Colon (tissue), 2 donors: ENCODE results near the gene CD1C.
"Not testable (repeated sequence)": the region's sequence is repeated elsewhere in the genome, so short reads cannot be mapped to it uniquely, and the experiment has no call there.

Source experiments
- FAIRE-seq: peaks from 2 replicates; lab custom pipeline; 2012; peaks lifted over from hg19 to GRCh38; lab: Jason Lieb, UNC
- donor health status: control.
- donor health status: control.

CD1C gene

DNA sequence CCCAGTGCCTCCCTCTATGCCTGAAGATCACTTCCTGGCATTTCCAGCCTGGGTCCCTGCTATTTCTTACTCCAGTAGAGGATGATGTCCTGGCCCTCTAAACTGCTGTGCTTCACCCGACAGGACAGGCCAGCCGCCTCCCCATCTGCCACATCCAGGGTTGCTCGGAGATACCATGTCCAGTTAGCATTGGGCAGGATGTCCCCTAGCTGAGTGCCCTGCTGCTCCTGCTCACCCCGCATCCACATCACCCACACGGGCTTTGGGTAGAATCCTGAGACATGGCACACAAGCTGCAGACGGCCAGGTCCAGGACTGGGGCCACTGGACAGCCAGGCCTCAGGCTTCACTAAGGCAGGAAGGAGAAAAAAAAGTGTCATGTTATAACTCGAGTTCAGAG lies 39.6 kb downstream of the CD1C start:
- FAIRE-seq = no peak

DNA sequence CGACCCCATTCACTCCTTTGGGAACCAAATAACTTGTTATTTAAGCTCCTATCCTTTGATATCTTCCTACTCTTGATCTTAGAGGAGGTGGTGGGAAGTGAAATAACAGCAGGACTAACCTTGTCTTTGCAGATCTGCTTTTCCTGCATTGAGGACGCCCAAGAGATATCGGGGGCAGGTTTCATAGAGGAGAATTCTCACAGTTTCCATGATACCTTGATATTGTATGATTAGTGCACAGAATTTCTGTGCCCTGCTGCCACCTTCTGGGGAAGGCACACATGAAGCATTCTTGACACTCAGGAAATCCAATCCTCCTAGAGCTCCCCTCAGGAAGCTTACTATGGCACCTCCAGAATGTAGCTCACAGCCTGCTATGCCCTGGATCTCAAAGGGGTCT lies 40.0 kb downstream of the CD1C start:
- no peak for FAIRE-seq

DNA sequence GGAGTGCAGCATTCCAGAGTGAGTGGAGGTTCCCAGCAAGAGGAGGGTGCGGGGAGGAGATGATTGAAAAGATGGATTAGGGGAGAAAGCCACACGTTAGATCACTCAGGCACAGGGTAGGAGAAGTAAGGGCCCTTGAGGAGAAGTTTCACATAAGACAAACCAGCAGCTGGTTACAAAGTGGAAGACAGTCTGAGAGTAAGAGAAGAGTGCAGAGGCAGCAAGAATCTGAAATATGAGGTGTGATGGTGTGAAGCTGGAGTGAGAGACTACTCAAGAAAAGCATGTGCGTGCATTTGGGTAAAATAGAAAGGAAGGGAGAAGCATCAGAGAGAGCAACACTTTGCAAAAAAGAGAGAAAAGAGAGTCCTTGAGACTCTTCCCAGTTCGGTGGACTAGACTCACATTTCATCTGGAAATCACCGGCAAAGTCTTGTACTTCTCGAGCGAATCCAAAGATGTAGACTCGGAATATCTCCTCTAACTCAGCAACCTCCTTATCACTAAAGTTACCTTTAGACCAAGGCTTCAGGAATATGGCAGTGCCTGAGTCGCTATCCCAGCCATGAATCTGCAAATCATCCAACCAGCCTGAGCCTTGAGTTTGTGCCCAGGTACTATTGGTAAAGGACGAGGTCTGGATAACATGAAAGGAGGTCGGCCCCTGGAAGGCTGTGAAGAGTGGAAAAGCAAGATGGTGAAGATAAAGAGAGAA lies 40.8 kb downstream of the CD1C start:
- FAIRE-seq = no peak

DNA sequence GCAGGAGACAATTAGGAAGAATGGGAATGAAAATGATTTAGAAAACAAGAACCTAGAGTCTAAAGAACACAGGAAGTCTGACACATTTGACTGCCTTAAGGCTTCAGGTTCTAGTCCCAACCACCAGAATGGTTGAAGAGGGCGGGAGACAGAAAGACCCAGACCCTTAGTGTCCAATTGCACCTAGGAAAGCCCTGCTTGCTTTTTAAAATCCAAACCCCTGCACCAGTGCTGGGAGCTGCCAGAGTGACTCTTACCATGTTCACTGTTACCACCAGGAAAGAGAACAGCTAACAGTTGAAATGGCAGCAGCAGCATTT lies 41.3 kb downstream of the CD1C start:
- FAIRE-seq = no peak

DNA sequence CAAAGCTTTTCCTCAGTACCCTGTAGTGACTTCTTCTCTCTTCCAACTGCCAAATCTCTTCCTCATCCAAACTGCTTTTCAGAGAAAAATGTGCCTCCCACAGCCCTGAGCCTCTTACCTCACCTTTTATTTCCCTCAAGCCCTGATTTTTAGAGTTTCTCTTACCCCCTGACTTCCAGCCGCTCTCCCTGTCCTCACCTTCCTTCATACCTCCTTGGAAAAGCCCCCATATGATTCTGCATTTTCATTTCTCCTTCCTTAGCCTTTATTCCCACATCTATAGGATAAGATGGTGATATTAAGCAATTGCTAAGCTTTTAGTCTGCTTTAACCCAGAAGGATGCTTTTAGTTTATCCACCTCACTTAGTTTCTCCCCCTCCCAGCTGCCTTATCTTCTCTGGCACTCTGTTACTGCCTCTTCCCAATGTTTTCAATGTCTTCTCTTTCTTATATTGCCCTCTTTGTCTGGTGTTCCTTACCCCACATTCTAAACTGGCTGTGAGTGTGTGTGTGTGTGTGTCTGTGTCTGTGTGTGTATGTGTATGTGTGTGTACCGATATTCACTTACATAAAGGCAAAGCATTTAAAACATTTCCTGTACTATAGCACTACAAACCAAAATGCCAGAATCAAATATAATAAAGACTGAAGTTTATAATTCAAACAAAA lies 41.9 kb downstream of the CD1C start, which contains the start of gene CD1B:
Gene CD1B, minus strand, starts transcription at position 51 of the 670 bp plus-strand sequence. CDS start 108 bp downstream, outside the sequence.
- FAIRE-seq = no peak

DNA sequence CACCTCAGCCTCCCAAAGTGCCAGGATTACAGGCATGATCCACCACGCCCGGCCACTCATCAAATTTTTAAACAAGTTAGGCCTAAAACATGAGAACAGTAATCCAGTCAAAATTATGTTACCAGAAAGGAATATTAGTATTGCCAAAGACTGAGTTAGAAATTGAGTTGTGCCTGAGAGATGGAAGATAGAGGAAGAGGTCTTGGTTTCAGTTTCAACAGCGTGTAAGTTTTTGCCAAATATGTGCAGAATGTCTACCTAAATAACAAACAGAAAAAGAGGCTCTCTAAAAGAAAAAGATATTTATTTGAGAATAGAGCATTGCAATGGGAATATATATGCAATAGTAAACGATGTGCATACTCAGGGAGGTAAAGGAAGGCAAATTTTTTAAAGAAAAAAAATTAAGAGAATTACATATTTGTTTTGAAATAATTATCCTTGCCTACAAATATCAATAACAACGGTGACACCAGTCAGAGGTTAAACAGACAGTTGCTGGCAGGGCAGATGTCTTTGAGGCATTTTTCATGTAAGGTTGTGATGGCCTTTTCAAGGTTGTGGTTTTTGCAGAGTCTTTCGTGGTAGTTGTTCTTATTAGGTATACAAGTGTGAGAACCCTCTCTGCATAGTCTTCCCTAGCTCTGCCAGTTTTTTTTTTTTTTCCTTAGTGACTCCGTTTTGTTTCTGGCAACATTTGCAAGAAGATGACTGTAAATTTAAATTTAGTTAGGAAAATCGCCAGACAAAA lies 43.9 kb downstream of the CD1C start:
- FAIRE-seq = no peak

DNA sequence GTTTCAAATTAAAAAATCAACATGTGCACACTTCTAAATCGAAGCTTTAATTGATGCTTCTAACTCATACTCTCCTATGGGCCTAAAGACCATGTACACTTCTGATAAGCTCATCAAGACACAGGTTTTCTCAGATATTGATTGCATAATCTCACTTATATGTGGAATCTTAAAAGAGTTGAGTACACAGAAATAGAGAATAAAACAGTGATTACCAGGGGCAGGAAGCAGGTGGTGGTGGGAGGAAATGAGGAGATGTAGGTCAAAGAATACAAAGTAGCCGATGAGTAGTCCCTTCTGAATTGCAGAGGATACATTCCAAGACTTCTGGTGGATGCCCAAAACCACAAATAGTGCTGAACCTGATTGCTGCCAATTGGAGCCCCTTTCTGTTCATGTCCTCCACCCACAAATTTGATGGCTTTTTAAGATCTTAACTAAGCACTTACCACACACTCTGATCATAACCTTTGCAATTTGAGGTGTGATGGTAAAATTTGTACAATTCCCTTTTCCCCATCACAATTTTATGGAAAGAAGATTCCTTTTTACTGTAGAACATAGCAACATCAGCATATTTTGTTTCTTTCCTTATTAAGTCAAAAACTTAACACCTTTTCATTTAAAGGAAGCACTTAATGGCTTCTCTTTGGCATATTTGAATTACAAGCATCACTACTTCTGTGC lies 44.9 kb downstream of the CD1C start:
- no peak for FAIRE-seq

DNA sequence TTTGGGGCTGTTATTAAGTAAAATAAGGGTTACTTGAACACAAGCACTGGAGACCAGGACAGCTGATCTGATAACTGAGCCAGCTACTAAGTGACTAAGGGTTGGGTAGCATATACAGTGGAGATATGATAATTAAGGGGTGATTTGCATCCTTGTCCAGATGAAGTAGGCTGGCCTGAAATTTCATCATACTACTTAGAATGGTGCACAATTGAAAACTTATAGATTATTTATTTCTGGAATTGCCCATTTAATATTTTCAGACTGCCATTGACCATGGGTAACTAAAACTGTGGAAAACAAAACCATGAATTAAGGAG lies 45.5 kb downstream of the CD1C start:
- no peak for FAIRE-seq

DNA sequence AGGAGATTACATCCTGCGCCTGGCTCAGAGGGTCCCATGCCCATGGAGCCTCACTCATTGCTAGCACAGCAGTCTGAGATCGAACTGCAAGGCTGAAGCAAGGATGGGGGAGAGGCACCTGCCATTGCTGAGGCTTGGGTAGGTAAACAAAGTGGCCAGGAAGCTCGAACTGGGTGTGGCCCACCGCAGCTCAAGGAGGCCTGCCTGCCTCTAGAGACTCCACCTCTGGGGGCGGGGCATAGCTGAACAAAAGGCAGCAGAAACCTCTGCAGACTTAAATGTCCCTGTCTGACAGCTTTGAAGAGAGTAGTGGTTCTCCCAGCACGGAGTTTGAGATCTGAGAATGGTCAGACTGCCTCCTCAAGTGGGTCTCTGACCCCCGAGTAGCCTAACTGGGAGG lies 46.7 kb downstream of the CD1C start:
- not testable (repeated sequence) for FAIRE-seq
